ENCODE measurements around the gene H3-3A.

GRCh38 chr1:226041419-226041818 is 21.1 kb upstream of the H3-3A start:
- no peak for TF ChIP-seq CTCF (IDR thresholded peaks at IDR 0.05)
- TF ChIP-seq POLR2A (IDR thresholded peaks at IDR 0.05) = no peak

Data from Peyer's patch (tissue), 4 donors.